ENCODE results near the gene ARL8B. TPM values are rescaled to one million over a fixed set of nuclear protein-coding genes. Genes with fewer than 3 reads are reported as not detected.

Gene ARL8B
- total and polyA plus RNA-seq, 9 of the 15 experiments (the other 6 are each of a cell fraction or from before 2014, with no cell fraction given), result 28.5 to 99.4 (median 77.2) TPM

- peak within 1 kb of the TSS; percentile 97 to 99 for H3K9ac ChIP-seq (ENCODE audit: insufficient read depth in 1 of 2, low read depth in 2 of 2, low read length in 2 of 2)
- intact Hi-C loops (cut with micrococcal nuclease) (loop anchor here (2.0 to 5.0 kb wide), 5 partner anchors 65 to 475 kb away; partner anchors contain the start of genes ARL8B and BHLHE40), in situ Hi-C loops (cut with MboI) (no loop called here)
- peaks cover 4% of the 10 kb centered on the region for H3K9me1 ChIP-seq (ENCODE audit: control insufficient read depth, insufficient read depth, low read length)
- H3K9me3 ChIP-seq (replicated peaks; ENCODE audit: control insufficient read depth, insufficient read depth, low read depth, low read length), result no peaks in the 10 kb centered on the region
- peak within 1 kb of the TSS; percentile 87 for H3K4me3 ChIP-seq
- H3K79me2 ChIP-seq (ENCODE audit: control insufficient read depth, insufficient read depth, low read length), result peaks cover 56% of the 10 kb centered on the region
- WGBS (ENCODE audit: insufficient coverage, low coverage, missing lambda C conversion rate), result 1% methylated on average over 63 of the region's 78 CpGs
- H3K36me3 ChIP-seq (ENCODE audit: control insufficient read depth, insufficient read depth, low read length), result peaks cover 9% of the 10 kb centered on the region; the same call in 2 of the 3 replicates
- peak within 1 kb of the TSS; percentile 97 for H3K27ac ChIP-seq (ENCODE audit: extremely low read depth, low read depth, low read length)
- CTCF ChIA-PET (ENCODE audit: low intra/inter-chr PET ratio), result interaction anchor here (0.7 kb wide), 1 partner anchor 208 kb away, joined by 4 read pairs; no protein-coding TSS in a partner anchor
- H3K27me3 ChIP-seq (ENCODE audit: control insufficient read depth in 2 of 2, insufficient read depth in 2 of 2, low read length in 2 of 2), result no peaks in the 10 kb centered on the region
- DNase-seq (ENCODE audit: extremely low read depth in 1 of 4, low spot score in 3 of 4) (peak; percentile 96 to 99 (median 99)), FAIRE-seq (peak; percentile 78), ATAC-seq (peak; percentile 93)
- peaks cover 21 to 48% of the 10 kb centered on the region in 2 experiments for H3K4me1 ChIP-seq (replicated peaks in 1 of 2; ENCODE audit: control insufficient read depth in 2 of 2, insufficient read depth in 2 of 2, low read length in 2 of 2)
- H3K4me2 ChIP-seq (ENCODE audit: insufficient read depth, low read length), result peak within 1 kb of the TSS; percentile 97
- BruUV-seq (replicated peaks), result no TSS peak
- peaks cover 14% of the 10 kb centered on the region for H4K20me1 ChIP-seq (replicated peaks; ENCODE audit: control insufficient read depth, insufficient read depth, low read length)
- H2AFZ ChIP-seq (ENCODE audit: low read depth, low read length), result peak within 1 kb of the TSS; percentile 89
- POLR2A ChIA-PET, result interaction anchor here (0.6 to 4.3 kb wide), 9 partner anchors 9 to 214 kb away, joined by 3 to 33 read pairs (median 4); partner anchors contain the start of gene BHLHE40
- TF ChIP-seq FOSL1 (tag; conservative IDR thresholded peaks at IDR 0.05) (0 out of 2 replicates have a peak, but pooled peaks have one; percentile 36), BHLHE40 (IDR thresholded peaks at IDR 0.05; ENCODE audit: low read length) (peak; percentile 63), CREB3 (tag; conservative IDR thresholded peaks at IDR 0.05; ENCODE audit: low read depth) (no peak), THAP12 (CRISPR knock-in tag; IDR thresholded peaks at IDR 0.05) (peak; percentile 47; the same call in 1 of the 2 replicates), TRIM25 (IDR thresholded peaks at IDR 0.05; ENCODE audit: borderline replicate concordance) (no peak), ZBTB1 (CRISPR knock-in tag; IDR thresholded peaks at IDR 0.05; ENCODE audit: borderline replicate concordance, low read depth) (no peak), ZFP1 (CRISPR knock-in tag; IDR thresholded peaks at IDR 0.05) (no peak), SIN3A (IDR thresholded peaks at IDR 0.05; ENCODE audit: borderline replicate concordance in 2 of 2, control insufficient read depth in 1 of 2, low read depth in 2 of 2, low read length in 2 of 2) (peak; percentile 58 to 61; a peak in 1 of 4 replicates), HSF4 (CRISPR knock-in tag; IDR thresholded peaks at IDR 0.05; ENCODE audit: borderline replicate concordance) (no peak), PTBP1 (IDR thresholded peaks at IDR 0.05; ENCODE audit: low read depth, low read length) (no peak), CCAR2 (IDR thresholded peaks at IDR 0.05; ENCODE audit: low read depth, low read length) (no peak), RBM39 (optimal IDR thresholded peaks at IDR 0.05; ENCODE audit: low read depth, low read length) (no peak), SAFB (IDR thresholded peaks at IDR 0.05; ENCODE audit: borderline replicate concordance, low read depth, low read length) (peak; percentile 35; the same call in 1 of the 2 replicates), TBP (optimal IDR thresholded peaks at IDR 0.05; ENCODE audit: low read depth, low read length) (peak; percentile 53), PHTF2 (CRISPR knock-in tag; IDR thresholded peaks at IDR 0.05) (no peak)
Observed at GRCh38 chr3:5187156-5187919, 65.2 kb downstream of the ARL8B start, which contains the start of gene EDEM1. EDEM1 (plus strand) TSS chr3:5187707; CDS start chr3:5187806, 99 bp downstream.

All from K562 (cell line).